ENCODE results near the gene FAM43A.

The FAM43A gene

GRCh38 chr3:194675680-194676079 is 10.0 kb upstream of the FAM43A start:
- Histone ChIP-seq H3K9me3 (ENCODE audit: insufficient read depth, low read length) (no peaks in the 10 kb centered on the region), H3K36me3 (ENCODE audit: insufficient read depth, insufficient read length, low read length) (peaks cover 2% of the 10 kb centered on the region), H3K4me3 (ENCODE audit: insufficient read length, low read depth) (no peak overlapping the region), H3K9ac (ENCODE audit: insufficient read length, low read depth) (no peak overlapping the region), H3K27me3 (ENCODE audit: insufficient read depth, insufficient read length) (peaks cover 7% of the 10 kb centered on the region), H3K4me1 (ENCODE audit: insufficient read depth, insufficient read length) (no peaks in the 10 kb centered on the region)
- TF ChIP-seq YY1 (IDR thresholded peaks at IDR 0.05; ENCODE audit: insufficient read depth, insufficient read length) (no peak), ZNF274 (IDR thresholded peaks at IDR 0.05; ENCODE audit: low read depth, low read length) (no peak)
- no peak for DNase-seq (ENCODE audit: low read depth, low spot score)

- H3K4me1 ChIP-seq (ENCODE audit: insufficient read depth, insufficient read length): no peaks in the 10 kb centered on the region
Measured at GRCh38 chr3:194676471-194676870, 9.2 kb upstream of the FAM43A start.

GRCh38 chr3:194680888-194681615 is 4.6 kb upstream of the FAM43A start:
- no peak for TF ChIP-seq YY1 (IDR thresholded peaks at IDR 0.05; ENCODE audit: insufficient read depth, insufficient read length)
- TF ChIP-seq SUZ12 (IDR thresholded peaks at IDR 0.05; ENCODE audit: extremely low read depth, insufficient read depth, insufficient read length): no peak
- TF ChIP-seq ZNF274 (IDR thresholded peaks at IDR 0.05; ENCODE audit: low read depth, low read length): no peak
- no peak for DNase-seq (ENCODE audit: low read depth, low spot score)
- no peaks in the 10 kb centered on the region for H3K36me3 ChIP-seq (ENCODE audit: insufficient read depth, insufficient read length, low read length)
- no peak overlapping the region for H3K9ac ChIP-seq (ENCODE audit: insufficient read length, low read depth)
- H3K4me1 ChIP-seq (ENCODE audit: insufficient read depth, insufficient read length): peaks cover 3% of the 10 kb centered on the region
- peaks cover 5% of the 10 kb centered on the region for H3K27me3 ChIP-seq (ENCODE audit: insufficient read depth, insufficient read length)
- no peak overlapping the region for H3K4me3 ChIP-seq (ENCODE audit: insufficient read length, low read depth)
- H3K9me3 ChIP-seq (ENCODE audit: insufficient read depth, low read length): no peaks in the 10 kb centered on the region

More at GRCh38 chr3:194676471-194676870, 9.2 kb upstream of the FAM43A start:
- no peaks in the 10 kb centered on the region for H3K9me3 ChIP-seq (ENCODE audit: insufficient read depth, low read length)
- TF ChIP-seq ZNF274 (IDR thresholded peaks at IDR 0.05; ENCODE audit: low read depth, low read length) (no peak), SUZ12 (IDR thresholded peaks at IDR 0.05; ENCODE audit: extremely low read depth, insufficient read depth, insufficient read length) (no peak), YY1 (IDR thresholded peaks at IDR 0.05; ENCODE audit: insufficient read depth, insufficient read length) (no peak)
- H3K4me3 ChIP-seq (ENCODE audit: insufficient read length, low read depth): no peak overlapping the region
- peaks cover 7% of the 10 kb centered on the region for H3K27me3 ChIP-seq (ENCODE audit: insufficient read depth, insufficient read length)
- H3K36me3 ChIP-seq (ENCODE audit: insufficient read depth, insufficient read length, low read length): no peaks in the 10 kb centered on the region
- no peak overlapping the region for H3K9ac ChIP-seq (ENCODE audit: insufficient read length, low read depth)
- DNase-seq (ENCODE audit: low read depth, low spot score): no peak

GRCh38 chr3:194682189-194682693 is 3.4 kb upstream of the FAM43A start:
- Histone ChIP-seq H3K36me3 (ENCODE audit: insufficient read depth, insufficient read length, low read length) (peaks cover 7% of the 10 kb centered on the region), H3K4me3 (ENCODE audit: insufficient read length, low read depth) (no peak overlapping the region), H3K4me1 (ENCODE audit: insufficient read depth, insufficient read length) (peaks cover 8% of the 10 kb centered on the region), H3K27me3 (ENCODE audit: insufficient read depth, insufficient read length) (peaks cover 5% of the 10 kb centered on the region), H3K9me3 (ENCODE audit: insufficient read depth, low read length) (peaks cover 3% of the 10 kb centered on the region; the same call in 1 of the 2 replicates), H3K9ac (ENCODE audit: insufficient read length, low read depth) (no peak overlapping the region)
- TF ChIP-seq SUZ12 (IDR thresholded peaks at IDR 0.05; ENCODE audit: extremely low read depth, insufficient read depth, insufficient read length) (no peak), ZNF274 (IDR thresholded peaks at IDR 0.05; ENCODE audit: low read depth, low read length) (no peak), YY1 (IDR thresholded peaks at IDR 0.05; ENCODE audit: insufficient read depth, insufficient read length) (no peak)
- no peak for DNase-seq (ENCODE audit: low read depth, low spot score)

GRCh38 chr3:194682694-194683310 is 2.9 kb upstream of the FAM43A start:
- Histone ChIP-seq H3K4me3 (ENCODE audit: insufficient read length, low read depth) (no peak overlapping the region), H3K27me3 (ENCODE audit: insufficient read depth, insufficient read length) (peaks cover 5% of the 10 kb centered on the region), H3K4me1 (ENCODE audit: insufficient read depth, insufficient read length) (peaks cover 13% of the 10 kb centered on the region), H3K9ac (ENCODE audit: insufficient read length, low read depth) (no peak overlapping the region), H3K36me3 (ENCODE audit: insufficient read depth, insufficient read length, low read length) (peaks cover 12% of the 10 kb centered on the region), H3K9me3 (ENCODE audit: insufficient read depth, low read length) (peaks cover 7% of the 10 kb centered on the region; the same call in 1 of the 2 replicates)
- TF ChIP-seq YY1 (IDR thresholded peaks at IDR 0.05; ENCODE audit: insufficient read depth, insufficient read length) (no peak), SUZ12 (IDR thresholded peaks at IDR 0.05; ENCODE audit: extremely low read depth, insufficient read depth, insufficient read length) (no peak), ZNF274 (IDR thresholded peaks at IDR 0.05; ENCODE audit: low read depth, low read length) (no peak)
- DNase-seq (ENCODE audit: low read depth, low spot score): peak; percentile 80

- H3K4me1 ChIP-seq (ENCODE audit: insufficient read depth, insufficient read length): peaks cover 15% of the 10 kb centered on the region
- peaks cover 5% of the 10 kb centered on the region for H3K27me3 ChIP-seq (ENCODE audit: insufficient read depth, insufficient read length)
- H3K9me3 ChIP-seq (ENCODE audit: insufficient read depth, low read length): peaks cover 7% of the 10 kb centered on the region; the same call in 1 of the 2 replicates
- TF ChIP-seq SUZ12 (IDR thresholded peaks at IDR 0.05; ENCODE audit: extremely low read depth, insufficient read depth, insufficient read length): no peak
- TF ChIP-seq ZNF274 (IDR thresholded peaks at IDR 0.05; ENCODE audit: low read depth, low read length): no peak
- no peak for TF ChIP-seq YY1 (IDR thresholded peaks at IDR 0.05; ENCODE audit: insufficient read depth, insufficient read length)
- no peak for DNase-seq (ENCODE audit: low read depth, low spot score)
- H3K4me3 ChIP-seq (ENCODE audit: insufficient read length, low read depth): no peak overlapping the region
- no peak overlapping the region for H3K9ac ChIP-seq (ENCODE audit: insufficient read length, low read depth)
- peaks cover 18% of the 10 kb centered on the region for H3K36me3 ChIP-seq (ENCODE audit: insufficient read depth, insufficient read length, low read length)
Measured at GRCh38 chr3:194683380-194683779, 2.3 kb upstream of the FAM43A start.

- Histone ChIP-seq H3K27me3 (ENCODE audit: insufficient read depth, insufficient read length) (peaks cover 5% of the 10 kb centered on the region), H3K4me3 (ENCODE audit: insufficient read length, low read depth) (no peak overlapping the region), H3K9ac (ENCODE audit: insufficient read length, low read depth) (no peak overlapping the region), H3K9me3 (ENCODE audit: insufficient read depth, low read length) (peaks cover 7% of the 10 kb centered on the region; the same call in 1 of the 2 replicates), H3K36me3 (ENCODE audit: insufficient read depth, insufficient read length, low read length) (peaks cover 30% of the 10 kb centered on the region), H3K4me1 (ENCODE audit: insufficient read depth, insufficient read length) (peaks cover 17% of the 10 kb centered on the region)
- no peak for TF ChIP-seq SUZ12 (IDR thresholded peaks at IDR 0.05; ENCODE audit: extremely low read depth, insufficient read depth, insufficient read length)
- no peak for TF ChIP-seq ZNF274 (IDR thresholded peaks at IDR 0.05; ENCODE audit: low read depth, low read length)
- TF ChIP-seq YY1 (IDR thresholded peaks at IDR 0.05; ENCODE audit: insufficient read depth, insufficient read length): no peak
- DNase-seq (ENCODE audit: low read depth, low spot score): no peak
Measured at GRCh38 chr3:194685065-194685717, 492 bp upstream of the FAM43A start.
